GF-D8 (cell line): Measurements from ENCODE around the gene USP47.

Source experiments
- DNase-seq: peaks from one replicate; lab custom pipeline; 2025; lab: John Stamatoyannopoulos, UW

USP47 gene

GRCh38 chr11:11967669-11968510 lies 126.1 kb downstream of the USP47 start:
- DNase-seq: no peak

GRCh38 chr11:11968511-11969280 lies 126.9 kb downstream of the USP47 start:
- DNase-seq: no peak

GRCh38 chr11:11969380-11970215 lies 127.8 kb downstream of the USP47 start:
- DNase-seq: no peak

- DNase-seq: no peak
These were observed 128.8 kb downstream of the USP47 start for GRCh38 chr11:11970556-11970955.

- DNase-seq: no peak
These were observed 130.3 kb downstream of the USP47 start for GRCh38 chr11:11971906-11972547.

- DNase-seq: no peak
These were observed 131.1 kb downstream of the USP47 start for GRCh38 chr11:11972730-11973341.

- no peak for DNase-seq
These were observed 131.6 kb downstream of the USP47 start for GRCh38 chr11:11973361-11973800.

- no peak for DNase-seq
These were observed 132.1 kb downstream of the USP47 start for GRCh38 chr11:11973866-11974265.

- no peak for DNase-seq
These were observed 133.7 kb downstream of the USP47 start for GRCh38 chr11:11975201-11976092.

- no peak for DNase-seq
These were observed 134.8 kb downstream of the USP47 start for GRCh38 chr11:11976481-11977127.

GRCh38 chr11:11977206-11977938 lies 135.6 kb downstream of the USP47 start:
- DNase-seq: no peak

GRCh38 chr11:11978098-11978637 lies 136.4 kb downstream of the USP47 start:
- no peak for DNase-seq

GRCh38 chr11:11978792-11979487 lies 137.2 kb downstream of the USP47 start:
- no peak for DNase-seq

GRCh38 chr11:11979488-11980117 lies 137.8 kb downstream of the USP47 start:
- no peak for DNase-seq

GRCh38 chr11:11980200-11980599 lies 138.4 kb downstream of the USP47 start:
- DNase-seq: no peak

GRCh38 chr11:11980841-11981308 lies 139.1 kb downstream of the USP47 start:
- no peak for DNase-seq

GRCh38 chr11:11981364-11981763 lies 139.6 kb downstream of the USP47 start:
- no peak for DNase-seq
